Measurements from ENCODE around the gene PDIA3.

DNA sequence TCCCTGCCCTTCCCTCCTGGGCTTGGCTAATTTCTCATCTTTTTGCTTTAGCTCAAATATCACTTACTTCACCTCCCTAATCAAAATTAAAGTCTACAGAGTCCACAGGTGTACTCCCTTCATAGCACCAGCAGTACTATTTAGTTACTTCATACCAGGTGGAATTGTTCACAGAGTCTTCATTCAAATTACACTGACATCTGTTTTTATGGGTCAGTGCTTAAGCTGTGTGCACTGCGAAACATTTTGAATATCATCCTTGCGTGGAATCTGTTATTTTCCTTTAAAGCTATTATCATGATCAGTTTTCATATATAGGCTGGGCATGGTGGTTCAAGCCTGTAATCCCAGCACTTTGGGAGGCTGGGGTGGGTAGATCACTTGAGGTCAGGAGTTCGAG is 43.2 kb downstream of the PDIA3 start:
- TF ChIP-seq, protein P1, sequence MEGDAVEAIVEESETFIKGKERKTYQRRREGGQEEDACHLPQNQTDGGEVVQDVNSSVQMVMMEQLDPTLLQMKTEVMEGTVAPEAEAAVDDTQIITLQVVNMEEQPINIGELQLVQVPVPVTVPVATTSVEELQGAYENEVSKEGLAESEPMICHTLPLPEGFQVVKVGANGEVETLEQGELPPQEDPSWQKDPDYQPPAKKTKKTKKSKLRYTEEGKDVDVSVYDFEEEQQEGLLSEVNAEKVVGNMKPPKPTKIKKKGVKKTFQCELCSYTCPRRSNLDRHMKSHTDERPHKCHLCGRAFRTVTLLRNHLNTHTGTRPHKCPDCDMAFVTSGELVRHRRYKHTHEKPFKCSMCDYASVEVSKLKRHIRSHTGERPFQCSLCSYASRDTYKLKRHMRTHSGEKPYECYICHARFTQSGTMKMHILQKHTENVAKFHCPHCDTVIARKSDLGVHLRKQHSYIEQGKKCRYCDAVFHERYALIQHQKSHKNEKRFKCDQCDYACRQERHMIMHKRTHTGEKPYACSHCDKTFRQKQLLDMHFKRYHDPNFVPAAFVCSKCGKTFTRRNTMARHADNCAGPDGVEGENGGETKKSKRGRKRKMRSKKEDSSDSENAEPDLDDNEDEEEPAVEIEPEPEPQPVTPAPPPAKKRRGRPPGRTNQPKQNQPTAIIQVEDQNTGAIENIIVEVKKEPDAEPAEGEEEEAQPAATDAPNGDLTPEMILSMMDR (conservative IDR thresholded peaks at IDR 0.05 in 1 of 2, IDR thresholded peaks at IDR 0.05 in 1 of 2; ENCODE audit: extremely low read depth in 1 of 2, insufficient read depth in 1 of 2, low read depth in 1 of 2, low read length in 2 of 2), result no peak
- no peak for TF ChIP-seq EZH2 (IDR thresholded peaks at IDR 0.05; ENCODE audit: borderline replicate concordance, low read length)
